KOPT-K1 (cell line): ENCODE data around the gene DGUOK.

Source experiments
- H3K27ac ChIP-seq: fragments of 200-600 bp; sonication (generic); 2 replicates; pipeline ENCODE4 v1.5.1; 2016; ENCODE audit warnings: antibody characterized with exemption, mild to moderate bottlenecking, low read depth, low read length; ENCODE audit not compliant: poor library complexity, severe bottlenecking
- H3K36me3 ChIP-seq: fragments of 200-600 bp; sonication (generic); 2 replicates; pipeline ENCODE4 v1.5.1; 2017; ENCODE audit warnings: antibody characterized with exemption, mild to moderate bottlenecking, low read length, moderate library complexity; ENCODE audit not compliant: insufficient read depth
- H3K9me3 ChIP-seq: fragments of 200-600 bp; sonication (generic); 2 replicates; pipeline ENCODE4 v1.5.1; 2017; ENCODE audit warnings: antibody characterized with exemption, low read length, mild to moderate bottlenecking; ENCODE audit not compliant: insufficient read depth, poor library complexity, severe bottlenecking

DGUOK gene

DNA sequence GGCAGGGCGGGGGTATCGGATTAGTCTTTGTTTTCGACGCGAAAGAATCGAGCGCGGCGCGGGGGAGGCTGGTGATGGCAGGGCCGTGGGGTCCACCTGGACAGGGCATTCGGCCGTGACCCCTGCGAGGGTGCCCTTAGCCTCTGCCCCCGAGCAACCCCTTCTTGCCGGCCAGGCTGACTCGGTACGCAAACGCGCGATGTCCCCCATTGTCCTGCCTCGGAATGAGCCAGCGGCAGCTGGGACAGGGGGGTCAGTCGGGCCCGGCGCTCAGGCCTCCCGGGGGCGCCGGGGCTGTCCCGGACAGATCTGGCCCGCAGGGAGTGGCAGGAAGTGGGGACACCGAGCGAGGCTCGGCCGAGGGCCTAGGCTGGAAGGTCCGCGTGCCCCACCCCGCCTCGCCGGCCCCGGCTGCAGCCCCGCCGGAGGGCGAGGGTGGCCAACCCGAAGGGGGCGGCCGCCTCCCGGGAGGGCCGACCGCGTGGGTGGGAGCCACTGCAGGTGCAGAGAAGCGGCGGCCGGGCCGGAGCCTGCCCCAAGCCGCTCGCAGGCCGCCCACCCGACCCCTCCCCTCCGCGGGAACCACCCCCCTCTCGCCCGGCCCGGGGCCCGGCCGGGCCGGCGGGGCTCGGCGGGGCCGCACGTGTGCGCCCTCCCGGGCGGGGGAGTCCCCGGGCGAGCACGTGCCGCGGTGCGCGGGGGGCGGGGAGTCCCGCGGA is 57.7 kb downstream of the DGUOK start, which contains the start of gene TET3:
TSS of gene TET3 (plus strand) at position 708 of the 719 bp plus-strand sequence. CDS start 1,494 bp downstream, outside the sequence.
- Histone ChIP-seq H3K9me3 (no peaks in the 10 kb centered on the region), H3K36me3 (peaks cover 31% of the 10 kb centered on the region), H3K27ac (peak within 1 kb of the TSS; percentile 90)

DNA sequence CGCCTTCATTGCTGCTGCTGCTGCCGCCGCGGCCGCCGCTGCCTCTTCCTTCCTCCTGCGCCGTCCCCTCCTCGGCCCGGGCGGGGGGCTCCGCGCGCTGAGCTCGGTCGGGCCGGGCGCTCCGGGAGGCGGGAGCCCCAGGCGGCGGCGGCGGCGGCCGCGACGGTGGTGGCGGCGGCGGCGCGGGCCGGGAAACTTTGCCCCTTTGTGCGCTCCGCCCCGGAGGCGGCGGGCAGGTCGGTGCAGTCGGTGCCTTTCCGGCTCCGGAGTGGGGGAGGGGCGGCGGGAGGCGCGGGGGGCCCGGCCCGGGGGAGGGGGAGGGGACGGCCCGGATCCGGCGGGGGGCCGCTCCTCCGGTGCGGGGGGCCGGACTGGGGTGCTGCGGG is 58.2 kb downstream of the DGUOK start:
- H3K27ac ChIP-seq, result peak overlapping the region; percentile 90
- H3K36me3 ChIP-seq, result peaks cover 37% of the 10 kb centered on the region
- no peaks in the 10 kb centered on the region for H3K9me3 ChIP-seq

DNA sequence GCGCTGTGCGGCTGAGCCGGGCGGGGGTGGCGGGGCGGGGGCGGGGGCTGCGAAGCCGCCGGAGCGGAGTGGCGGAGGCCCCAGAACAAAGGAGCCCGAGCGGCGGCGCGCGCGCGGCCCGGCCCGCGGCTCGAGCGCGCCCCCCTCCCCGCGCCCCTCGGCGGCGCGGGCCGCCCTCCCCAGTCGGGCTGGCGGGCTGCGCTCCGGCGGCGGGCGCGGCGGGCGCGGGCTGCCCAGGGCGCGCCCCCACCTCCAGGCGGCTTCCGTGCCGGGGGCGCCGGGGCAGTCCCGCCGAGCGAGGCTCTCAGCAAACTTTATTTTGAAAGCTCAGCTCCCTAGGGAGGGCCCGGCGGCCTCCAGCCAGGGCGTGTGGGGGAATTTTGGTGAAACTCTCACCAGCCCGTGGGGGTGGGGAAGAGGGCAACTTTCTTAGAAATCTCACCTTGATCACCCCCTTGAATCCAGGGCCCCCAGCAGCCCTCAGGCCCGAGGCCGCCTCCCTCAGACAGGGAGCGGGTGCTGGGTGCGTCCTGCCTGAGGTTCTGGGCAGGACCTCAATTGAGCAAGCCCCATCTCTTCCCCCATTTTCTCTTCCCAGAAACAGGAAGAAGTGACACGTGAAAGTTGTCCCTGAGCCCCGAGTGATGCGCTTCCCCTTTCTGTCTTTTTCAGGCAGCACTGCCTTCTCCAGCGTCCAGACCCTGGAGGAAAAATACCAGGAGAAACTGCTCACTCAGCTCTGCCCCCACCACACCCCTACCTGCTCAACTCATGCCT is 58.8 kb downstream of the DGUOK start:
- Histone ChIP-seq H3K36me3 (peaks cover 43% of the 10 kb centered on the region), H3K27ac (peak overlapping the region; percentile 90), H3K9me3 (no peaks in the 10 kb centered on the region)

DNA sequence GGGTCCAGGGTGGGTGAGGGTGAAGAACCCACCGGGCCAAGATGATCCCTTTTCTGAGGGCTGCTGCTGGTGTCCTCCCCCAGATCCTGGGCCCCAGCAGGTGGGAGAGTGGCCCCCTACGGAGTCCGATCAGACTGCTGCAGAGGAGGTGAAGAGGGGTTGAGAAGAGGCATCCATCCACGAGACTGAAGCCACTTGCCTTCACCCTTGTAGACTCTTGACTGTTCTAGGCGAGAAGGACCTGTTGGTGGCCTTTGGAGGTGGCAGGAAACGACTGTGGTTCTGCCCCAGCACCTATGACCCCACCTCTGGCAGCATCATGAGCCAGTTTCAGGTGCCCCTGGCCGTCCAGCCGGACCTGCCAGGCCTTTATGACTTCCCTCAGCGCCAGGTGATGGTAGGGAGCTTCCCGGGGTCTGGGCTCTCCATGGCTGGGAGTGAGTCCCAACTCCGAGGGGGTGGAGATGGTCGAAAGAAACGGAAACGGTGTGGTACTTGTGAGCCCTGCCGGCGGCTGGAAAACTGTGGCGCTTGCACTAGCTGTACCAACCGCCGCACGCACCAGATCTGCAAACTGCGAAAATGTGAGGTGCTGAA is 59.5 kb downstream of the DGUOK start:
- H3K36me3 ChIP-seq, result peaks cover 49% of the 10 kb centered on the region
- H3K27ac ChIP-seq, result peak overlapping the region; percentile 90
- H3K9me3 ChIP-seq, result no peaks in the 10 kb centered on the region

DNA sequence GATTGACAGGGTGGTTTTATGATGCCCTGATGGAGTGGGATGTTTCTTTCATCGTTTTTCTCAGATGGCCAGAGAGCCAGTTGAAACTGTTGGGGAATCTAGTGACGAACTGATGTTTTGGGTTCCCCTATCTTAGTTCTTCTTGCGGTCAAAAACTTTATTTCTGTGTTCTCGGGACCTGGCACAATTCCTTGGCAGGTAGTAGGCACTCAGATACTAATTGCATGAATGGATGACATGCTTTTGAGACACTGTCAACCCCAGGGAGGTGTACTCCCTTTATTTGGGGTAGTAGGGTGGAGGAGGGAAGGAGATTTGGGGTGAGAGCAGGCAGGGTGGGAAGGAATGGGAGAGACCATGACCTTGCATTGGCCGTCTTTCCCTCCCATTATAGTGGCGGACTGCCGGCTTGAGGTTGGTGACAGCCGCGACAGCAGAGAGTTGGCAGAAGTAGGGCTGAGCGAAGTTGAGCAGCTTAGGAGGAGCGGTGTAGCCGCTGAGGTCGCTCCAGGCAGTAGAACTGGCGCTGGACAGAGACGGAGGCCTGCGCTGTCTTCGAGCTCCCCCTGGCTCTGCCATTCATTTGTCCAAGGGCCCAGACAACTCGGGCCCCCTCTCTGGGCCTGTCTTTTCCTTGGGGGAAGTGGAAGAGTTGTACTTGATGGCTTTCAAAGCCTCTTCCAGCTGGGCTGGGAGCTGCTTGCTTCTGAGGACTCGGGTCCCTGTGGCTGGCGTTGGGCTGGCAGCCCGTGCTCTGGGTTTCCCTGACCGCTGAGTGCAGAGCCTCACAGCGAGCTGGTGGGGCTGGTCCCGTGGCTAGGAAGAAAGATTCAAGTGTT is 60.6 kb downstream of the DGUOK start:
- peaks cover 61% of the 10 kb centered on the region for H3K36me3 ChIP-seq
- peaks cover 3% of the 10 kb centered on the region for H3K9me3 ChIP-seq
- H3K27ac ChIP-seq, result peak overlapping the region; percentile 90

DNA sequence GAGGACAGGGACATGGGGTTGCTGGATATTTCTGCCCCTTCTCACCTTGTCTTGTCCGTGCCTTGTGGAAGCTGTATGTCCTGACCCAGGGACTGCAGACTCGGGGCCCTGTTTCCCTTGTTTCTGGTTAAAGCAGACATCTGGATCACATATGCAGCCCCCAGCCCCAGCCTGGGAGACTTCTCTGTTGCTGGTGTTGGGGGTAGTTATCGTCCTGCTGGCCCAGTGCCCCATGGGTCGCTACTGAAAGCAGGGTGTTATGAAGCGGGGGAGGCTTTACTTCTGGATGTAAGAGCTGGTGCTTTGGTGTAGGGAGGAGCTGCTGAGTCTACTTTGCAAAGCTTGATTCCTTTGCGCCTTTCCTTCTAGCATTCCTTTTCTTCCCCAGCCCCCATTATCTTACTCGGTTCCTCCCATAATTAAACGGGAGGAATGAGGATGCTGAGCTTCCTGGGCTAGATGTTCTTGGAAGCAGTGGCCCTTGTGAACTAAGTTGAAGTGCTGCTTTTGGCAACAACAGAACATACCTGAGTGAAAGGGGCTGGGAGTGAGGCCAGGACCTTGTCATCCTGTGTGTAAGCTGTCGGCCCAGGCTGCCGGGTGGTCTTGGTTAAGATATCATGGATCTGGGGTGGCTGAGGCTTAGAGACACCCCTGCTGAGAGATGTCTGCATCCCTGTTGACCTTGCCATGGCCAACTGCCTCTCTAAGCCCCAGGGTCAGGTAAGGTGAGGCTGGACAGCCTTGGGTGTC is 61.4 kb downstream of the DGUOK start:
- peaks cover 3% of the 10 kb centered on the region for H3K9me3 ChIP-seq
- H3K36me3 ChIP-seq, result peaks cover 68% of the 10 kb centered on the region
- H3K27ac ChIP-seq, result peak overlapping the region; percentile 11

DNA sequence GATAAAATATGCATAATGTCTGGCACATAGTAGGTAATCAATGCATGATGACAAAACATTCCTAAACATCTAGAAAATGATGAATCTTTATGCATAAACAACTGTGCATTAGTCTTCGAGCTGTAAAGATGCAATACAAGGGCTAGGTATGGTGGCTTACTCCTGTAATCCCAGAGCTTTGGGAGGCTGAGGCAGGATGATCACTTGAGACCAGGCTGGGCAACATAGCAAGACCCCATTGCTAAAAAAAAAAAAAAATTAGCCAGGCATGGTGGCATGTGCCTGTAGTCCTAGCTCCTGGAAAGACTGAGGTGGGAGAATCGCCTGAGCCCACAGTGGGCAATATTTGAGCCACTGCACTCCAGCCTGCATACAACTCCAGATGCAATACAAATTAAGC is 63.3 kb downstream of the DGUOK start:
- Histone ChIP-seq H3K36me3 (peaks cover 86% of the 10 kb centered on the region), H3K9me3 (peaks cover 3% of the 10 kb centered on the region), H3K27ac (no peak overlapping the region)

DNA sequence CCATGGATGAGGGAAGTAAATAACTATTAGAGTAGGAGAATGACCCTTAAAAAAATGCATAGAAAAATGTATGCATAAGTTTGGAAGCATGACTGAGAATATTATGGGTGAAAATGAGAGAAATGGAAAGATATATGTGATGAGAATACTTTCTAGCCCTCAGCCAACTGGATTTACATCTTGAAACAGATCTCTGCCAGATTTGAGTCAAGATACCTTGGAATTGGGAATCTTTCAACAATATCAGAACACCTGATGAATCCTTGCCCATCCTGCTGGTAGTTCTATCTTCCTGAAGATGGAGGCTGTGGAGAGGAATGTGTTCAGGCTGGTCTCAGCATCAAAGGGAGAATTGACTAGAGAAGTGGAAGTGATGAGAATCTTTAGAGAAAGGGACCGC is 63.9 kb downstream of the DGUOK start:
- Histone ChIP-seq H3K36me3 (peaks cover 92% of the 10 kb centered on the region), H3K9me3 (peaks cover 3% of the 10 kb centered on the region), H3K27ac (no peak overlapping the region)

DNA sequence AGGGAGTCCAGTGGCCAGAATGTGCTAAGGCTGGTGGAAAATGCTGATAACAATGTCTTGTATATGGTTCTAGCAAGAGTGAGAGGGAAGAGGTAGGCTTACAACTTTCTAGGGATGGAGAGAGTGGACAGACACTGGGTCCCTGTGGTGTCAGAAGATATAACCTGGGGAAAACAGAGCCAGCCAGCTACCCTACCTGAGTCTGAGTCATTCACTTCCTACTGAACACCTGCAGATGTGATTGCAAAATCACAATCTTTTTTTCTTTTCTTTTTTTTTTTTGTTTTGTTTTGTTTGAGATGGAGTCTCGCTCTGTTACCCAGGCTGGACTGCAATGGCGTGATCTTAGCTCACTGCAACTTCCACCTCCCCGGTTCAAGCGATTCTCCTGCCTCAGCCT is 65.4 kb downstream of the DGUOK start:
- Histone ChIP-seq H3K27ac (no peak overlapping the region), H3K9me3 (peaks cover 3% of the 10 kb centered on the region), H3K36me3 (peaks cover 99% of the 10 kb centered on the region)

DNA sequence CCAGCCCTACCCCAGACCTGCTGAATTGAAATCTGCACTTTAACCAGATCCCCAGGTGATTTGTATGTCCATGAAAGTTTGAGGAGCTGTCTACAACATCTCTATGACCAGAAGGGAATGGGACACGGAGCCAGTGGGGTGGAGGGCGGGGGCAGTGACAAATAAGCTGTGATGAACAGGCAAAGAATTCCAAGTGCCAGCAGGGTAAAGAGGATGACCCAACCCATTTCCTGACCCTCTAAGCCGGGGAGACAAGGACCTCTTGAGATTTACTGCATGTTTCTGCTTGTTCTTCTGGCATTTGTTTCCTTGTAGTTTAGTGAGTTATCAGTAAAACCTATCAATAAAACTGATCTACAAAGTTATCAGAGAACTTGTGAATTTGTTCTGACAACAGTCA is 66.7 kb downstream of the DGUOK start:
- Histone ChIP-seq H3K27ac (no peak overlapping the region), H3K9me3 (peaks cover 3% of the 10 kb centered on the region), H3K36me3 (peaks cover 99% of the 10 kb centered on the region)

DNA sequence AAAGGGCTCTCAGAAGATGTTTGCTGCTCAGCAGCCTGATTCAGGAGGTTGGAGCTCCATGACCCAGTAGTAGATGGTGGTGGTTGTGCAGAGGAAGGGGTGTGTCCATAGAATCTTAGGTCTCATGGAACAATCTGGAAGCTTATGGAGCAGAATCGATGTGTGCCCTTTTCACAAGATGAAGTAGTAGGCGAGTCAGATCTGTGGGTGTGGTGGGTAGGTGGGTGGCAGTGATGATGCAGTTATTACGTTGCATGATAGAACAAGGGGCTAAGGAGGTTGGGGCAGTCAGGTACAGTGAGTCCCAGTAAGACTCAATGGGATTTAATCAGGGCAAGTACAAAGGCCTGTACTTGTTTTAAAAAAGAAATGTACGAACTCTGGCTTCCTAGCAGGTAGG is 67.1 kb downstream of the DGUOK start:
- H3K27ac ChIP-seq, result no peak overlapping the region
- peaks cover 3% of the 10 kb centered on the region for H3K9me3 ChIP-seq
- H3K36me3 ChIP-seq, result peaks cover 99% of the 10 kb centered on the region

DNA sequence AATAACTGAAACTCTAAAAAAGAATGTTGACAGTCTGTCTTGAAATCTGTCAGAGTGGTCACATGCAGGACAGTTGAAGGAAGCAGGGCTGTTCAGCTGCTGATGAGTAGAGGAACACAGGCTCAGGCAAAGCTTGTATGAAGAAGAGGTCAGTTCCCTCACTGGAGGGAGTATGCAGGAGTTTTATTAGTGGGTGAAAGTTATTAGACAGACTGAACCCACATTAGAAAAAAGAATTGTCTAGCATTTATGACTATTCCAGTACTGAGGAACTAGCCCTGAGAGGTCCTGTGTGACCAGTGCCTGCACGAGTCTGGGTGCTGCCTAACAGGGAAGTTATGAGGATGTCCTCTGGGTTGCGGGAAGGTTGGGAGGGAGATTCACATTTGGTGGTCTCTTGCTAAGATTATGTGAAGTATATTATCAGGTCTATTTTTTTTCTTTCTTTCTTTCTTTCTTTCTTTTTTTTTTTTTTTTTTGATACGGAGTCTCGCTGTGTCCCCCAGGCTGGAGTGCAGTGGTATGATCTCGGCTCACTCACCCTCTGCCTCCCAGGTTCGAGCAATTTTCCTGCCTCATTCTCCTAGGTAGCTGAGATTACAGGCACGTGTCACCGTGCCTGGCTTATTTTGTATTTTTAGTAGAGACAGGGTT is 67.6 kb downstream of the DGUOK start:
- peaks cover 99% of the 10 kb centered on the region for H3K36me3 ChIP-seq

DNA sequence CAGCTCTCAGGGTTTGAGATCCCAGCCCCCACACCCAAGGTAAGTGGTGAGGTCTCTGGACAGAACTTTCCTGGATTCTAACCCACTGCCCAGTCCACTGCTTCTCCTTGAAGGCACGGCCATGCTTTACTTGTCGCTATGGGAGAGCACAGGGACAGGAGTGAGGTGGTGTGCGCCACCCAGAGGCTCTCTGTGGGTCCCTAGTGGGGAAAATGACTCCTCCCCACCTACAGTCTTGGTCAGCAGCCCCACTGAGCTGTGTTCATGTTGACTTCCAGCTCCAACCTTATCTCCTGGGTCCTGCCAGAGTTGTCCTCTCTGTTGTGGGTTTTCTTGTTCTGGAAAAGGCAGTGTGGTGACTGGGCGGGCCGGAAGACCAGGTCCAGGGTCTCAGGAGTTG is 69.1 kb downstream of the DGUOK start:
- Histone ChIP-seq H3K27ac (no peak overlapping the region), H3K9me3 (peaks cover 3% of the 10 kb centered on the region), H3K36me3 (peaks cover 85% of the 10 kb centered on the region)

More for the DNA sequence above, 67.6 kb downstream of the DGUOK start:
- Histone ChIP-seq H3K27ac (no peak overlapping the region), H3K9me3 (peaks cover 3% of the 10 kb centered on the region)

DNA sequence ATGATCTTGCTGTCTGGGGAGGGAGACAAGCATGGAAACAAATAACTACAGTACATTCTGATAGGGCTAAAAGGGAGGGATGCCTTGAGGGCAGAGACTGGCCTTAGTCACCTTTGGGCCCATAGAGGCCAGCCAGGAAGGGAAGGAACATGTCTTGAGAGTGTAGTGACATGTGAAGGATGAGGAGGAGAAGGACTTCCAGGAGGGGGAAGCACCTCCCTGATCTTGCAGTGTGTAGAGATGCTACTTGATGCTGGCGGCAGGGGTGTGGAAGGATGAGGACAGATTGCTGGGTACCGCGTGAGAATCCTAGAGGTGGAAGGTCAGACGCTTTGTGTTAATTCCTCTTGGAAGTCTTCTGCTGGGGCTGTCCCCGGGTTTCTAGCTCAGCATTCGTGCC is 71.1 kb downstream of the DGUOK start:
- peaks cover 65% of the 10 kb centered on the region for H3K36me3 ChIP-seq
- H3K27ac ChIP-seq, result no peak overlapping the region
- no peaks in the 10 kb centered on the region for H3K9me3 ChIP-seq
